Measurements from ENCODE around the gene SH3PXD2A.

The SH3PXD2A gene

DNA sequence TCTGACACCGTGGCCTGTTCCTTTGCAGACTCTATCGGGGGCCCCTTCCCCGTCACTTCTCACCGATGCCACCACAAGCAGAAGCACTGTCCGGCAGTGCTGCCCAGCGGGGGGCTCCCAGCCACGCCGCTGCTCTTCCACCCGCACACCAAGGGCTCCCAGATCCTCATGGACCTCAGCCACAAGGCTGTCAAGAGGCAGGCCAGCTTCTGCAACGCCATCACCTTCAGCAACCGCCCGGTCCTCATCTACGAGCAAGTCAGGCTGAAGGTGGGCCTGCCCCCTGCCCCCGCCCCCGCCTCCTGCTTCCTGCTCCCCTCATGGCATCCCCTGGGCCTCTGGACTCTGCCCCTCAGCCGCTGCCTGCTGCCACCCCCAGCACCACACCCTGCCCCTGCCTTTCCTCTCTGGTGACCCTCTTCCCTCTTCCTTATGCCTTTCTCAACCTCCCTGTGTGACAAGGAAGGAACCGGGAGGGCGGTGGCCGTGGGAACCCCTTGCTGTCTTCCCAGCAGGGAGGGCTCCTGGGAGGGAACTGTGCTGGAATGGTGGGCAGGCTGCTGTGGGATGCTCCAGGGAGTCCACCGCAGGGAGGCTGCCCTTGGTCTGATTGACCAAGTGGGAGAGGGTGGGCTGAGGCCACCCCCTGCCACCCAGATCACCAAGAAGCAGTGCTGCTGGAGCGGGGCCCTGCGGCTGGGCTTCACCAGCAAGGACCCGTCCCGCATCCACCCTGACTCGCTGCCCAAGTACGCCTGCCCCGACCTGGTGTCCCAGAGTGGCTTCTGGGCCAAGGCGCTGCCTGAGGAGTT, 284.3 kb downstream of the SH3PXD2A start:
- no peak for DNase-seq

DNA sequence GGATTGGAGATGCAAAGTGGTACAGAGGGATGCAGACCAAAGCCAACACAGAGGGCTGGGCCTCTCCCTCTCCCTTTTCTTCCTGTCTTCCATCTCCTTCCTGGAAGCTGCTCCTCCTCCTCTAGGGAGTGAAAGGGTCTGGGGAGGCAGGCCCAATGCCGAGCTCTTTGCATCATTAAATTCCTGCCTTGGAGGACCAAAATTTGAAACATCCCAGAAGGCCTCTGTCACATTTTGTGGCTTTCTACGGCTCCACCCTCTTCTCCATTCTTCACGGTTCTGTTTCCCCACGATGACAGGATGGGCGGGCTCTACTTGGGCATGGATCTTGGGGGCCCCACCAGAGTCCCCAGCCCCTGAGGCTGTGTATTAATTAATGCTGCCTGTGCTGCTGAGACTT, 285.5 kb downstream of the SH3PXD2A start:
- DNase-seq: no peak

DNA sequence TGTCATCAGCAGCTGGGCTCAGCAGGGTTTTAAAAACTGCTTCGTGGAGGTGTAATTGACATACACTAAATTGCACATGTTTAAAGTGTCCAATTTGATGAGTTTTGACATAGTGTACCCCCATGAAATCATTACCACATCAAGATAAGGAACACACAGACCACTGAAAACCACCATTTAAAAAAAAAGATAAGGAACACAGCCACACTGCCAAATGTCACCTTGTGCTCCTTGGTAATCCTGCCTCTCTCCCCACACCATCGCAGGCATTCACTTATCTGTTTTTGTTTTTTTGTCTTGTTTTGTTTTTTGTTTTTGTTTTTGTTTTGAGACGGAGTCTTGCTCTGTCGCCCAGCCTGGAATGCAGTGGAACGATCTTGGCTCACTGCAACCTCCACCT, 286.9 kb downstream of the SH3PXD2A start:
- no peak for DNase-seq

GRCh38 chr10:103566536-103566935, 288.8 kb downstream of the SH3PXD2A start:
- no peak for DNase-seq

DNA sequence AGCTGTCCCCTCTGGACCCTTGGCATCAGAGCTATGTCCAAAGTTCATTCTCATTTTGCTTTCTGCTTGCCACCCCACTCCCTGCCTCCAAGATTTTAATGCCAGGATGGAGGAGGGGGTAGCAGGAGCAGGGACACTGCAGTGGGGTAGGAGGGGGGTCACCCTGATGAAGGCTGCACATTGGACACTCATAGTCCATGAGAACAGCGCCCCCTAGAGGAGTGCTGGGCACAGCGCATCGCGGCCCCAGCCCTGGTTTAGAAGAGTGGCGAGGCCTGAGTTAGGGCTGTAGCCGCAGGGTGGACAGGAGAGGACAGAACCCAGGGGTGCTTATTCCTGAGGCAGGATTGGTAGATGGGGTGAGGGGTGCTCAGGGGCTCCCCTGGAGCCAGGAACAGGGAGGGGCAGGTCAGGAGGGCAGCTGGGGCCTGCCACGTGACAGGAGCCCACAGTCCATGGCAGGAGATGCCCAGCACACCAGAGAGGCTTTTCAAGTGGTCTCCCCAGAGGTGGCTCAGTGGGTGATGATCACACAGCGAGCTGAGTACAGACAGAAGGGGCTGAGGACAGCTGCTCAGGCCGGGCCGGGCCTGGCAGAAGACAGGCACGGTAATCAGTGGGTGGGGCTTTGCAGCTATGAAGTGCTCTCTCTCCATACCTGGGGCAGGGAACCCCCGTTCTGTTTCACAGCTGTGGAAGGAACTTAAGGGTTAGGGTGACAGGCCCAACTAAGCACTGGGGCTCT, 290.4 kb downstream of the SH3PXD2A start:
- DNase-seq: peak; percentile 55

DNA sequence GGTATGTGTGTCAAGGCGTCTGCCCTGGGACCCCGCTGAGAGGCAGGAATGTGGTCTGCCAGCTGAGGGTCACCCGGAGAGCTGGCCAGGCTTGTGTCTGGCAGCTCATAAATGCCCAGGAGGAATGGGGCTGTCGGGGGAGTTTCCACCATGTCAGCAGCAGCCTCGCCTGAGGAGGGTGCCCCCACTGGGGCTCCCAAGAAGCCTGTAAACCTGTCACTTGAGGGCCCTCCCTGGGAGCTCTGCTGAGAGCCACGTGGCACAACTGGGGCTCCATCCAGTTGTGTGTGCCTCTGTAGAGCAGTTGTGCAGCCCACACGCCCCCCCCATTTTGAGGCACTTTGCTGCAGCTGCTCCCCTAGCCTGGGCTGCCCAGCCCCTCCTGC, 291.3 kb downstream of the SH3PXD2A start:
- no peak for DNase-seq

DNA sequence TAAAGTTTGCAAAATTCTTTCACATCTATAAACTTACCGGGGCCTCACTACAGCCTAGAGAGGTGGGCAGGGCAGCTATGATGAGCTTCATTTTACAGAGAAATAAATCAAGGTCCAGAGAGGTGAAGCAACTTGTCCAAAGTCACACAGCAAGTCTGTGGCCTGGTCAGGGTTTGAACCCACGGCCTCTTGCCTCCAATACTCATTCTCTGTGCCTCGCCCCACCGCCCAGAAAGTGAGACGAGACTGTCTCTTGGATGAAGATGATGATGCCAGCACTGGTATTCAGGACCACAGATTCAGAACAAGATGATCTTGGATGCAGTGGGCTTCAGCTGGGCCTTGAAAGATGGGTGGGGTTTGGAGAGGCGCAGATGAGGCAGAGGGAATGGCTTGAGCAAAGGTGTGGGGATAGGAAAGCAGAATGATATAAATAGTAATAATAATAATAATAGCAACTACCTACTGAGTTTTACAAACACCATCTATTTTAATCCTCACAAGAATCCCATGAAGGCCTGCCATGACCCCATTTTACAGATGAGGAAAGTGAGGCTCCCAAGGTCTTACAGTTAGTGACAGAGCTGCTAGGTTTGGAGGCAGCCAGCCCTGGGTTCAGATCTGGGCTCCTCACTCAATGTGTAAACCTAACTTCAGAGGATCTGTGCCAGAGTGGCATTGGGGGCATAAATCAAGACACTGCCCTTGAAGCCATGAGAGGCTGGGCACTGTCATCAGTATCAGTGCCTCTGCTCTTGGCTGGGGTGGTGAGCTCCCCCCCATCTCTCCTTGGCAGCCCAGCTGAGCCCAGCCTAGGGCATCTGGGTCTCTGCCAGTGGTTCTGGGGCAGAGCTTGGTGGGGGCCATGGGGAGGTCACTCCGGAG, 291.9 kb downstream of the SH3PXD2A start:
- DNase-seq: no peak

- DNase-seq: no peak
These were observed 293.0 kb downstream of the SH3PXD2A start for GRCh38 chr10:103562383-103562782.

- no peak for DNase-seq
These were observed 294.5 kb downstream of the SH3PXD2A start for GRCh38 chr10:103560886-103561285.

DNA sequence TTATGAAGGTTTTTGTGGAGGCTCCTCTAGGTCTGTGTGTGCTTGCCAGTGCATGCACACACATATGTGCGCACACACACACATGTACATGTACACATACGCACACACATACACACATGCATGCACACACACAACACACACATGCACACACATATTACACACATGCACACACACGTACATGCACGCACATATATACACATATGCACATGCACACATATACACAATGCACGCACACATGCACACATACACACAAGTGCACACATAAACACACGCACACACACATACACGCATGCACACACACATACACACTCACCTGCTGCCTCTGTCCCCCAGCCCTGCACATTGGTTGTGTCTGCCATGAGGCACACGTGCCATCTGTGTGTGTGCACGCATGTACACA, 295.6 kb downstream of the SH3PXD2A start:
- DNase-seq: no peak

GRCh38 chr10:103558911-103559310, 296.5 kb downstream of the SH3PXD2A start:
- DNase-seq: no peak

GRCh38 chr10:103557455-103557854, 297.9 kb downstream of the SH3PXD2A start:
- DNase-seq: no peak

DNA sequence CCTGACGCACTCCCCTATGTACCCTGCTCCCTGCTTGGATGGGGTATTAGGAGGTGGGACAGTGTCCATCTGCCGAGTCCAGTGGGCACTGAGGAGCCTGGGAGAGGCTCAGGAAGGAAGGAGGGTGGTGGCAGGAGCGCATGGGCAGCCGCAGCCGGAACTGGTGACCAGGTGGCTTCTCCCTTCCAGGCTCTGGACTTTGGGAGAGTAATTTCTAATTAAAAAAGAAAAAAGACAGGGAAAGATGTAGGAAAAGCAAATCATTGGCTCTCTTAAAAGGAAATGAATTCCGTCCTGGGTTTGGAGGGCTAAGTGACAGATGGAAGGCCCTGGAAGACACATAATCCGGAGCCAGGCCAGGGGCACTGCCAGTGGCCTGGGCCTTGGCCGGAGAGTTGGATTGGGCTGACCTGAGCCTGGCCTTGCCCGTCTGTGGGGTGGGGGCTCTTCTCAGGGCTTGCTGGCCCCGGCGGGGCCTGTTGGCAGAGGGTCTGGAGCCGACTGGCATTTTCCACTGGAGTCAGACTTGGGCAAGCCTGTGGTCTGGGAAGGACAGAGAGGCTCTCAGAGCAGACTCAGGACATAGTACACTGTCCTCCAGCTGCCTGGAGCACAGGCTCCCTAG, 298.9 kb downstream of the SH3PXD2A start:
- DNase-seq: no peak

- DNase-seq: no peak
These were observed 299.7 kb downstream of the SH3PXD2A start for GRCh38 chr10:103555712-103556111.

DNA sequence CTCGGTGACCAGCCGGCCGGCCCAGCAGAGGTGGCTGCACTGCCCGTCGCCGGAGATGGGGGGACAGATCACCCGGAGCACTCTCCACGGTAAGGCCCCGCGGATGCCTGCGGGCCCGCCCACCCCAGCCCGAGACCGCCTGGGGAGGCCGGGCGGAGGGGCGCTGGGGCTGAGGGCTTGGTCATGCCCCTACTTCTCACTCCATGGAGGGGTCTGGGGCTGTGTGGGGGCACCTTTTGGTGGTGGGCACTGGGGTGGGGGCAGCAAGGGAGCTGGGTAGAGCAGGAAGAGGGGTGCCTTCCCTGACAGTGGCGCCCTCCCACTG, 300.1 kb downstream of the SH3PXD2A start:
- no peak for DNase-seq

DNA sequence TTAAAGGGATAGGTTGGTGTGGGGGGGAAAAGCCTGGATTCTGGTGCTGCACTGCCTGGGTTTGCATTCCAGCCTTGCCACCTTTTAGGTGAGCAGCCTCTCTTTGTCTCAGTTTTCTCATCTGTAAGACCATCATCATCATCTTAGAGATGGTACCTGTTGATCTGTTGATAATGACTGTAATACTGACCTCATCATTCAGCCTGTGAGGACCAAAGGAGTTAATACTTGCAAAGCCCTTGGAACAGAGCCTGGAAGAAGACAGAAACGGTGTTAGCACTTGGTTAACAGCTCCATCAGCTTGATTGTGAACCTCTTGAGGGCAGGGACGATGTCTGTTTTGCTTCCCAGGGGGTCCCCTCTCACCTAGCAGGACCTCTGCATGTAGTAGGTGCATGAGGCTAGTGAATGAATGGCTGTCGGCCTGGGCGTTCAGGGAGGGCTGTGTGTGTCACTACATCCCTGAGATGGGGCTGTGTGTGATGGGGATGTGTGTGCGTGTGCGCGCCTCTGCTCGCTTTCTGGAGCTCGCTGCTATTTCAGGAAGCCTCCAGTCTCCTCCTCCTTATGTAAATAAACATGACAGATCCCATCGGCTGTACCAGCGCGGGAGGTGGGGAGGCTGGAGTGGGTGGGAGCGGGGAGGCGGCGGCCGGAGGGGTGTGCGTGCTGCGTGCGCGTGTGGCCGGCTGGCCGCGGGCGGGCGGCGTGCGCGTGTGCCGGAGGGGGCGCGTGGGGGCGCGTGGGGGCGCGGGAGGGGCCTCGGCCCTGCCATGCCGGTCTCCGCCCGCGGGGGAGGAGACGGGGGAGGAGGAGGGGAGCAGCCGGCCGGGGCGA, 300.7 kb downstream of the SH3PXD2A start:
- DNase-seq: peak; percentile 18

GRCh38 chr10:103553743-103554487, 301.5 kb downstream of the SH3PXD2A start:
- DNase-seq: peak; percentile 61

DNA sequence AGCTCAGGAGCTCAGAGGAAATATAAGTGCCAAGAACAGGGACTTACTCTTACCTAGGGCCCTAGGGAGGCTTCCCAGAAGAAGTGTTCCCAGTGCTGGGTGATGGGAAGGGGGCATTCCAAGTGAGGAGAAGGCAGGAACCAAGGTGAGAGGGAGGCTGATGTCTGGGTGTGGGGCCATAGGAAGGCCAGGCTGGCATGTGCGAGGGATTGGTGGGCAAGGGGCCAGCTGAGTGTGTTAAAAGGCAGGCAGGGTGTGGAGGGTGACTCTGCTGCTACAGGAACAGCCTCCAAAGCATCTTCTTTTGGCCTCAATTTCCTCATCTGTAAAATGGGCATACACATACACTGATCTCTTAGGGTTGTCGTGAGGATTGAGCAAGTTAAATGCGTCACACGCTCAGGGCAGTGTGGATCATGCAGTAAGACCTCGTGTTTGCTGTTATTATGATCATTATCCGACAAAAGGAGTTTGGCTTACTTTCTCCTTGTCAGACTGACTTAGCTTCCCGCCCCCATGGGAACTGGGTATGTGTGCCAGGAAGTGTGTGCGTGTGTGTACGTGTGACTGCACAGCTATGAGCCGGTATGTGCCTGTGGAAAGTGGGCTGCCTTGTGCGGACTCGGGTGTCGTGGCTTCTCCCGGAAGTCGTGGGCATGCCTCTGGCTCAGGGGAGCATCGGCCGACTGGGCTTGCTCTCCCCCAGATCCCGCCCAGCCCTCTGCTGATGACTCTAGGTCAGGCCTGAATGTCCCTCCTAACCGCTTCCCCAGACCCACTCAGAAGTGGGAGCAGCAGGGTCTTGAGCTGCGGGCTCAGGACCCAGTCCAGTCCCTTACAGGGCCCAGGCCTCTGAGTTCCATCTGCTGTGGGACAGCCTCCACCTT, 302.3 kb downstream of the SH3PXD2A start:
- no peak for DNase-seq

GRCh38 chr10:103551619-103552602, 303.5 kb downstream of the SH3PXD2A start:
- DNase-seq: no peak
